NCI-H128 (cell line): ENCODE results near the gene FBXW11.

Experiments used
- DNase-seq: peaks from one replicate; lab custom pipeline; 2025; ENCODE audit not compliant: unreplicated experiment; lab: John Stamatoyannopoulos, UW

Gene FBXW11

GRCh38 chr5:171847026-171847425 is 159.4 kb downstream of the FBXW11 start:
- no peak for DNase-seq

GRCh38 chr5:171846323-171846722 is 160.1 kb downstream of the FBXW11 start:
- DNase-seq, result no peak

GRCh38 chr5:171845857-171846256 is 160.6 kb downstream of the FBXW11 start:
- DNase-seq, result no peak

- DNase-seq, result no peak
Measured at GRCh38 chr5:171845040-171845630, 161.3 kb downstream of the FBXW11 start.

GRCh38 chr5:171842777-171843328 is 163.6 kb downstream of the FBXW11 start:
- no peak for DNase-seq

GRCh38 chr5:171841984-171842776 is 164.3 kb downstream of the FBXW11 start:
- no peak for DNase-seq

- no peak for DNase-seq
Measured at GRCh38 chr5:171840711-171841522, 165.5 kb downstream of the FBXW11 start.

GRCh38 chr5:171840066-171840465 is 166.4 kb downstream of the FBXW11 start:
- DNase-seq, result no peak

- no peak for DNase-seq
Measured at GRCh38 chr5:171839112-171839511, 167.3 kb downstream of the FBXW11 start.

GRCh38 chr5:171838066-171838465 is 168.4 kb downstream of the FBXW11 start:
- DNase-seq, result no peak

- no peak for DNase-seq
Measured at GRCh38 chr5:171837522-171837921, 168.9 kb downstream of the FBXW11 start.

- no peak for DNase-seq
Measured at GRCh38 chr5:171835066-171835465, 171.4 kb downstream of the FBXW11 start.

GRCh38 chr5:171834461-171834860 is 172.0 kb downstream of the FBXW11 start:
- DNase-seq, result no peak

GRCh38 chr5:171832775-171833174 is 173.7 kb downstream of the FBXW11 start:
- no peak for DNase-seq

- no peak for DNase-seq
Measured at GRCh38 chr5:171830686-171831085, 175.8 kb downstream of the FBXW11 start.

GRCh38 chr5:171827162-171827561 is 179.3 kb downstream of the FBXW11 start:
- DNase-seq, result no peak

GRCh38 chr5:171826132-171826531 is 180.3 kb downstream of the FBXW11 start:
- DNase-seq, result no peak

GRCh38 chr5:171825051-171825450 is 181.4 kb downstream of the FBXW11 start:
- DNase-seq, result no peak

- DNase-seq, result no peak
Measured at GRCh38 chr5:171823269-171823668, 183.2 kb downstream of the FBXW11 start.

- no peak for DNase-seq
Measured at GRCh38 chr5:171821286-171821685, 185.2 kb downstream of the FBXW11 start.

- DNase-seq, result no peak
Measured at GRCh38 chr5:171820561-171820960, 185.9 kb downstream of the FBXW11 start.

- no peak for DNase-seq
Measured at GRCh38 chr5:171816666-171817065, 189.8 kb downstream of the FBXW11 start.
